Measurements from ENCODE around the gene RNF141. TPM values are rescaled to one million over a fixed set of nuclear protein-coding genes. Genes with fewer than 3 reads are reported as not detected.

RNF141 gene
- total and polyA plus RNA-seq, 10 of the 15 experiments (the other 5 are each of a cell fraction or from before 2014, with no cell fraction given), result 7.6 to 36.8 (median 13.6) TPM

- H3K36me3 ChIP-seq (ENCODE audit: control insufficient read depth in 2 of 2, insufficient read depth in 2 of 2, low read length in 1 of 2), result no peaks in the 10 kb centered on the region
- intact Hi-C loops (cut with micrococcal nuclease; ENCODE audit: unreplicated experiment) (loop anchor here (5.0 kb wide), 1 partner anchor 138 kb away; no protein-coding TSS in a partner anchor), in situ Hi-C loops (cut with MboI) (no loop called here)
- no peak overlapping the region for H3K9ac ChIP-seq (ENCODE audit: control insufficient read depth, insufficient read depth, low read length)
- no peaks in the 10 kb centered on the region for H4K20me1 ChIP-seq (ENCODE audit: control insufficient read depth, insufficient read depth)
- H3K4me3 ChIP-seq, result no peak overlapping the region
- ATAC-seq (no peak), FAIRE-seq (no peak), DNase-seq (ENCODE audit: low read depth, low spot score) (no peak)
- no peaks in the 10 kb centered on the region for H3K4me1 ChIP-seq (ENCODE audit: control insufficient read depth, insufficient read depth, low read length)
- TF ChIP-seq ATF3 (IDR thresholded peaks at IDR 0.05; ENCODE audit: borderline replicate concordance, extremely low read depth, low read depth, low read length), result no peak
- no peak for TF ChIP-seq SPI1 (IDR thresholded peaks at IDR 0.05; ENCODE audit: borderline replicate concordance, insufficient read depth, low read depth, low read length)
- no peak for TF ChIP-seq ATF2 (IDR thresholded peaks at IDR 0.05; ENCODE audit: low read length)
- TF ChIP-seq IRF4 (IDR thresholded peaks at IDR 0.05; ENCODE audit: low read depth, low read length), result no peak
- TF ChIP-seq ZNF24 (IDR thresholded peaks at IDR 0.05), result no peak
- no peak for TF ChIP-seq PBX3 (IDR thresholded peaks at IDR 0.05; ENCODE audit: insufficient replicate concordance, low read depth, low read length)
- TF ChIP-seq MLLT1 (IDR thresholded peaks at IDR 0.05), result no peak
- TF ChIP-seq CBX3 (IDR thresholded peaks at IDR 0.05; ENCODE audit: borderline replicate concordance, low read depth), result no peak
- no peak for TF ChIP-seq MAX (IDR thresholded peaks at IDR 0.05; ENCODE audit: low read depth, low read length)
- ChIA-PET CTCF (interaction anchor here (0.9 to 2.0 kb wide), 4 partner anchors 26 to 138 kb away, joined by 4 to 6 read pairs (median 4); partner anchors contain the start of gene RNF141), POLR2A (no interaction called here), RAD21 (ENCODE audit: unreplicated experiment) (no interaction called here), SMC1A (ENCODE audit: uncharacterized antibody, unreplicated experiment) (interaction anchor here (1.2 to 1.4 kb wide), 2 partner anchors 72 to 99 kb away, joined by 3 to 4 read pairs; no protein-coding TSS in a partner anchor)
- H3K4me2 ChIP-seq (ENCODE audit: control insufficient read depth, insufficient read depth), result no peak overlapping the region
- no peaks in the 10 kb centered on the region for H3K9me3 ChIP-seq (replicated peaks; ENCODE audit: control insufficient read depth, insufficient read depth, low read length)
- no peak overlapping the region for H2AFZ ChIP-seq (ENCODE audit: control insufficient read depth, low read depth, low read length)
- WGBS (ENCODE audit: insufficient coverage, insufficient replicate concordance, low lambda C conversion rate, missing lambda C conversion rate), result 93% methylated on average over 2 of the region's 2 CpGs
- H3K27ac ChIP-seq (ENCODE audit: control insufficient read depth, insufficient read depth), result no peak overlapping the region
- no peaks in the 10 kb centered on the region for H3K27me3 ChIP-seq (replicated peaks in 1 of 2; ENCODE audit: control insufficient read depth in 2 of 2, insufficient read depth in 2 of 2, low read length in 1 of 2)
- no TSS peak for BruUV-seq (replicated peaks)
- no peaks in the 10 kb centered on the region for H3K79me2 ChIP-seq (ENCODE audit: control insufficient read depth, insufficient read depth, low read length)
These were observed 26.3 kb downstream of the RNF141 start for GRCh38 chr11:10514709-10515108.

All from GM12878 (cell line).